ENCODE results near the gene NUCKS1. TPM values are rescaled to one million over a fixed set of nuclear protein-coding genes. Genes with fewer than 3 reads are reported as not detected.

The NUCKS1 gene
- total RNA-seq, 1 donor from 2014 or later, result 245 TPM

GRCh38 chr1:205744403-205744802 lies 5.6 kb downstream of the NUCKS1 start:
- Mint-ChIP-seq H3K27ac (peak overlapping the region; percentile 72), H3K4me1 (ENCODE audit: low read depth) (peaks cover 41% of the 10 kb centered on the region), H3K36me3 (ENCODE audit: insufficient read depth) (no peaks in the 10 kb centered on the region), H3K27me3 (no peaks in the 10 kb centered on the region), H3K4me3 (ENCODE audit: low read depth) (no peak overlapping the region), H3K9me3 (ENCODE audit: low read depth) (no peaks in the 10 kb centered on the region)
- DNase-seq (ENCODE audit: low spot score, unreplicated experiment), result no peak
- no peak for TF ChIP-seq CTCF (IDR thresholded peaks at IDR 0.05; ENCODE audit: unreplicated experiment)

- Mint-ChIP-seq H3K9me3 (ENCODE audit: low read depth) (no peaks in the 10 kb centered on the region), H3K27ac (peak overlapping the region; percentile 72), H3K27me3 (no peaks in the 10 kb centered on the region), H3K36me3 (ENCODE audit: insufficient read depth) (peaks cover 1% of the 10 kb centered on the region), H3K4me1 (ENCODE audit: low read depth) (peaks cover 42% of the 10 kb centered on the region), H3K4me3 (ENCODE audit: low read depth) (no peak overlapping the region)
- no peak for TF ChIP-seq CTCF (IDR thresholded peaks at IDR 0.05; ENCODE audit: unreplicated experiment)
- no peak for DNase-seq (ENCODE audit: low spot score, unreplicated experiment)
These were observed 6.0 kb downstream of the NUCKS1 start for GRCh38 chr1:205743977-205744376.

- Mint-ChIP-seq H3K9me3 (ENCODE audit: low read depth) (no peaks in the 10 kb centered on the region), H3K36me3 (ENCODE audit: insufficient read depth) (peaks cover 3% of the 10 kb centered on the region), H3K27ac (peak overlapping the region; percentile 53), H3K4me3 (ENCODE audit: low read depth) (no peak overlapping the region), H3K27me3 (no peaks in the 10 kb centered on the region), H3K4me1 (ENCODE audit: low read depth) (peaks cover 32% of the 10 kb centered on the region)
- no peak for DNase-seq (ENCODE audit: low spot score, unreplicated experiment)
- TF ChIP-seq CTCF (IDR thresholded peaks at IDR 0.05; ENCODE audit: unreplicated experiment), result no peak
These were observed 8.3 kb downstream of the NUCKS1 start for GRCh38 chr1:205741681-205742080.

- H3K4me3 Mint-ChIP-seq (ENCODE audit: low read depth), result no peak overlapping the region
- peaks cover 26% of the 10 kb centered on the region for H3K4me1 Mint-ChIP-seq (ENCODE audit: low read depth)
- no peak for DNase-seq (ENCODE audit: low spot score, unreplicated experiment)
- no peak for TF ChIP-seq CTCF (IDR thresholded peaks at IDR 0.05; ENCODE audit: unreplicated experiment)
- H3K9me3 Mint-ChIP-seq (ENCODE audit: low read depth), result no peaks in the 10 kb centered on the region
- H3K36me3 Mint-ChIP-seq (ENCODE audit: insufficient read depth), result peaks cover 4% of the 10 kb centered on the region
- H3K27ac Mint-ChIP-seq, result no peak overlapping the region
- H3K27me3 Mint-ChIP-seq, result no peaks in the 10 kb centered on the region
These were observed 10.4 kb downstream of the NUCKS1 start for GRCh38 chr1:205739348-205740160.

GRCh38 chr1:205735218-205735617 lies 14.8 kb downstream of the NUCKS1 start:
- DNase-seq (ENCODE audit: low spot score, unreplicated experiment), result no peak
- Mint-ChIP-seq H3K4me1 (ENCODE audit: low read depth) (peaks cover 5% of the 10 kb centered on the region), H3K36me3 (ENCODE audit: insufficient read depth) (peaks cover 12% of the 10 kb centered on the region), H3K9me3 (ENCODE audit: low read depth) (no peaks in the 10 kb centered on the region), H3K27ac (no peak overlapping the region), H3K27me3 (no peaks in the 10 kb centered on the region), H3K4me3 (ENCODE audit: low read depth) (no peak overlapping the region)
- no peak for TF ChIP-seq CTCF (IDR thresholded peaks at IDR 0.05; ENCODE audit: unreplicated experiment)
